GM10266 (cell line): ENCODE results near the gene DMXL2.

Experiments
- DNase-seq: peaks from one replicate; pipeline ENCODE4 v3.0.0; 2012; ENCODE audit errors: extremely low spot score
- TF ChIP-seq, protein P1 (sequence below): IDR thresholded peaks from 2 replicates; pipeline ENCODE4 v1.5.1; 2012; ENCODE audit warnings: mild to moderate bottlenecking, low read depth; ENCODE audit not compliant: control insufficient read depth, insufficient read depth; ENCODE audit errors: missing control alignments

The DMXL2 gene

DNA sequence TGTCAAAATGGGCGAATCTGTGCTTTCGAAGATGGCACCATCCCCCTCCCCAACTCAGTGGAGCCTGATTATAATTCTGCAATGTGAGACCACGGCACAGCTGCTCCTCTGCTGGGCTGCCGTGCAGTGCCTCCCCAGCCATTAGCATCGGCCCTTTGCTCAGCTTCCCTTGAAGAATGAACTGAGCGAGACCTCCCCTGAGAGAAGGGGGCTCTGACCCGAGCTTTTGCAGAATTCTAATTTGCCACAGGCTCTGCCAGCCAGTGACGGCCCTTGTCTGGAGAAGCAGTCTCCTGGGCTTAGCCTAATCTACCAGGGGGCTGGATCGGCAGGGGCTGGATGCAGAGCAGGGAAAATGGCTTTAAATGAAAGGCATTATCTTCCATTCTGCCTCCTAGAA lies 223.9 kb downstream of the DMXL2 start:
- DNase-seq = no peak
- TF ChIP-seq, protein P1, sequence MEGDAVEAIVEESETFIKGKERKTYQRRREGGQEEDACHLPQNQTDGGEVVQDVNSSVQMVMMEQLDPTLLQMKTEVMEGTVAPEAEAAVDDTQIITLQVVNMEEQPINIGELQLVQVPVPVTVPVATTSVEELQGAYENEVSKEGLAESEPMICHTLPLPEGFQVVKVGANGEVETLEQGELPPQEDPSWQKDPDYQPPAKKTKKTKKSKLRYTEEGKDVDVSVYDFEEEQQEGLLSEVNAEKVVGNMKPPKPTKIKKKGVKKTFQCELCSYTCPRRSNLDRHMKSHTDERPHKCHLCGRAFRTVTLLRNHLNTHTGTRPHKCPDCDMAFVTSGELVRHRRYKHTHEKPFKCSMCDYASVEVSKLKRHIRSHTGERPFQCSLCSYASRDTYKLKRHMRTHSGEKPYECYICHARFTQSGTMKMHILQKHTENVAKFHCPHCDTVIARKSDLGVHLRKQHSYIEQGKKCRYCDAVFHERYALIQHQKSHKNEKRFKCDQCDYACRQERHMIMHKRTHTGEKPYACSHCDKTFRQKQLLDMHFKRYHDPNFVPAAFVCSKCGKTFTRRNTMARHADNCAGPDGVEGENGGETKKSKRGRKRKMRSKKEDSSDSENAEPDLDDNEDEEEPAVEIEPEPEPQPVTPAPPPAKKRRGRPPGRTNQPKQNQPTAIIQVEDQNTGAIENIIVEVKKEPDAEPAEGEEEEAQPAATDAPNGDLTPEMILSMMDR = no peak
